H1 (cell line): ENCODE data around the gene ASXL2.

Experiments used
- BACH1 ChIP-seq: IDR thresholded peaks from 2 replicates; pipeline ENCODE4 v1.6.1; 2012; ENCODE audit warnings: low read length, improper control_type of control experiment
- CBX5 ChIP-seq: fragments of 300-800, 300-1000 bp; sonication (generic); IDR thresholded peaks from 2 replicates; pipeline ENCODE4 v1.7.1; 2016; ENCODE audit warnings: antibody characterized with exemption, low read length, low read depth
- CEBPB ChIP-seq: IDR thresholded peaks from 2 replicates; pipeline ENCODE4 v1.6.1; 2012; ENCODE audit warnings: low read depth, low read length
- GABPA ChIP-seq: IDR thresholded peaks from 2 replicates; pipeline ENCODE4 v1.6.1; 2011; ENCODE audit warnings: mild to moderate bottlenecking, low read length, moderate library complexity, borderline replicate concordance; ENCODE audit not compliant: insufficient read depth

DNA sequence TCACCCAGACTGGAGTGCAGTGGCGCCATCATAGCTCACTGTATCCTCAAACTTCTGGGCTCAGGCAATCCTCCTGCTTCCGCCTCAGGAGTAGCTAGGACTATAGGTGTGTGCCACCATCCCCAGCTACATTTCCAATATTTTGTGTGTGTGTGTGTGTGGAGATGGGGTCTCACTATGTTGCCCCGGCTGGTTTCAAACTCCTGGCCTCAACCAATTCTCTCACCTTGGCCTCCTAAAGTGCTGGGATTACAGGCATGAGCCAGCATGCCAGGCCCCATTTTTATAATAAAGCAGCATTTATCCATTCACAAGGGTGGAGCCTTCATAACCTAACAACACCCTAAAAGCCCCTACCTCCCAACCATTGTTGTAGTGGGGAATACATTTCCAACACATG lies 152.4 kb downstream of the ASXL2 start:
- TF ChIP-seq GABPA: no peak
- TF ChIP-seq BACH1: no peak
- no peak for TF ChIP-seq CBX5
- no peak for TF ChIP-seq CEBPB
